ENCODE measurements around the gene AK5.

Gene AK5

DNA sequence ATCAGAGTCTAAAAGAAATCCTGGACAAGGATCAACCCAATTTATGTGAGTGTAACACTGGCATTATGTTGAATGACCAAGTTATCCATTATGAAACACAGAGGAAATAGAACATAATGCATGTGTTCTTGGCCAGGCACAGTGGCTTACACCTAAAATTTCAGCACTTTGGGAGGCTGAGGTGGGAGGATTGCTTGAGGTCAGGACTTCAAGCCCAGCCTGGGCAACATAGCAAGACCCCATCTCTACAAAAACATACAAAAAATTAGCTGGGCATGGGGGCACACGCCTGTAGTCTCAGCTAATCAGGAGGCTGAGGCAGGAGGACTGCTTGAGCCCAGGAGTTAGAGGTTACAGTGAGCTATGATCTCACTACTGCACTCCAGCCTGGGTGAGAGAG, 270.8 kb downstream of the AK5 start:
- no peak for DNase-seq

DNA sequence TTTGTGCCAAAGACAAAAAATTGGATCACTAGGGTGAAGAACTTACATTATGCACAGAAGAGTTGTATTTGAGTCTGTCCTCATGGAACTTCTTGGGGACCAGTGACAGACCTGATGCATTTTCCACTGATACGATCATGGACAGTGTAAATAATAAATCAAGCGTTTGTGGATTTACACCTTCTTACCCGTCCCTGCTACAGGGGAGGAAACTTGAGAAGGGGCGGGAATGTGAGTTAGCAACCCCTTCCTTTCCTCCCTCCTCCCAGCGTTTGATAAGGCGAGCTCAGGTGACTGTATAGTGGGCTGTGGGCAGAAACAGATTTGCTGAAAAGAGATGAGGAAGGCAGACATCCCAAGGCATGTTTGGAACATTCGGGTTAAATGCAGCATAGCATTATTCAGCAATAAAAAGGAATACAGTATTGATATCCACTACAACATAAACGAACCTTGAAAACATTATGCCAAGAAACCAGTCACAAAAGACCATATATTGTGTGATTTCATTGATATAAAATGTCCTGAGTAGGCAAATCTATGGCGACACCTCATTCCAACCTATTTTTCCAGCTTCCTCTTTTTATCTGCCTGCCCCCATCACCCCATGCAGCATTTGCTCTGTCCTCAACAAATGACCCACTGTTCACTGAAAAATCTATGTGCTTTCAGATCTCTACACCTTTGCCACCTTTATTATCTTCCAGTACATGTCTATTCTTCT, 271.9 kb downstream of the AK5 start:
- DNase-seq: no peak

DNA sequence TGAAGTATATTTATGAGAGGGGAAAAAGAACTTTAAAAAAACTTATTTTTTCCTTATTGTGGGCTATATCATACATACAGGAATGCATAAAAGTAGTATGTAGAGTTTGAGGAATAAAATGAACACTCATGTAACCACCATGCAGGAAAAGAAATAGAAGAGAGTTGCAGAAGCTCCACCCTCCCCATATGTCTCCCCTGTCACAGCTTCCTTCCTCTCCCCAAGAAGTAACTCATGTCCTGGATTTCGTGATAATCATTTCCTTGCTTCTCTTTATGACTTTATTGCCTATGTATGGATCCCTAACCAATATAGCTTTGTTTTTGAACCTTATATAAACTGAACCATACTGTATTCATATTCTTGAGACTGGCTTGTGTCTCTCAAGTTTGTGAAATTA, 274.2 kb downstream of the AK5 start:
- no peak for DNase-seq

DNA sequence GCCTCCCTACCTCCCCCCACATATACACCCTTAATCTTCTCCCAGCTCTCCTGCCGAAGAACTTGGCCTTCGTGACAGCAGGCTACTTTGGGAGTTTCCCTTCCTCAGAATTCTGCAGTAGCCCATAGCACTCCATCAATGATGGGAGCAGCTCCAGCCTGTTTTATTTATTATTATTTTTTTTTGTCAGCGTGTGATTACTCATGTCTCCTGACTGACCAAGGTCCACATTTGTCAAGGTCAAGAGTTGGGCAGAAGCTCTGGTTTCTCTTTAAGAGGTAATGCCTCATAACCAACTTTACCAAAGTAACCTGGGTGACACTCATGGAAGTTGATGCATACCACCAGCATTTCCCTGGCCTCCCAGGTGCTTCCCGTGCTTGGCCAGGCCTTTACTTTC, 275.2 kb downstream of the AK5 start:
- DNase-seq: peak; percentile 28

DNA sequence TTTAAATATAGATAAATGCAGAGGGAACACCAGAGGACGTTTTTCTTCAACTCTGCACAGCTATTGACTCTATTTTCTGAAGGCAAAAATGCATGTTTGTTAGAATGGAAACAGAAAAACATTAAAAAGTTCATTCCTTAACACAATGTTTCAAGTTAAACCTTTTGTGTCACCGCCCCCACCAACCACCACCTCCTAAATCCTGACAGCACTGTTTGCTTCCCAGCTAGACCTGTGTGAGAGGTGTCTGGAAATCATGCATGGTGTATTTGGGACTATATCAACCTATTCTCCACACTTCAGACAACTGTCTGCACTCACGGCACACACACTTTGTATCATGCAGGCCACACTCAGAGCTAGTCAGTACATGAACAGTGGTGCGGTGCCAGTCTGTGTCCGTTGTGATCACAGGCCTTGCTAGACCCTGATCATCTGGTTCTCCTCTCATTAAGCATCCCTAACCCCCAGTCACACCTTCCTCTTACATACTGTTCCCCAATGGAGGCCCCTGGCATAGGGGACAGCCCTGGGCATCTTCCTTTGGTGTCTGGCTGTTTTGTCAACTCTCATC, 276.9 kb downstream of the AK5 start:
- DNase-seq: no peak

DNA sequence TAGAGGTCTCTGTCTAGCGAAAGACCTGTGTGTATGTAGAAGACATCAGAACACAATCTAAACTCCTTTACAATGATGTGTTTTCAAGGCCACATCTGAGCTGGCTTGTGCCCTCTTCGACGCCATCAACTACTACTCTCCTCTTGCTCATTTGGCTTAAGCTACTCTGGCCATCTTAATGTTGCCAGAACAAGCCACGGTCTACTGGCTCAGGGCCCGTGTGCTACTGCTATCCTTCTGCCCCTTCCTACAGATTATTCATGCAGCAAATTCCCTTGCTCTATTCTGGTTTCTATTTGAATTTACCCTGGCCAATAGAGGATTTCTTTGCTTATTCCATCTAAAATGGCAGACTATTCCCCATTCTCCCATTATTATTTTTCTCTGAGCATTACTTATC, 278.9 kb downstream of the AK5 start:
- DNase-seq: no peak

DNA sequence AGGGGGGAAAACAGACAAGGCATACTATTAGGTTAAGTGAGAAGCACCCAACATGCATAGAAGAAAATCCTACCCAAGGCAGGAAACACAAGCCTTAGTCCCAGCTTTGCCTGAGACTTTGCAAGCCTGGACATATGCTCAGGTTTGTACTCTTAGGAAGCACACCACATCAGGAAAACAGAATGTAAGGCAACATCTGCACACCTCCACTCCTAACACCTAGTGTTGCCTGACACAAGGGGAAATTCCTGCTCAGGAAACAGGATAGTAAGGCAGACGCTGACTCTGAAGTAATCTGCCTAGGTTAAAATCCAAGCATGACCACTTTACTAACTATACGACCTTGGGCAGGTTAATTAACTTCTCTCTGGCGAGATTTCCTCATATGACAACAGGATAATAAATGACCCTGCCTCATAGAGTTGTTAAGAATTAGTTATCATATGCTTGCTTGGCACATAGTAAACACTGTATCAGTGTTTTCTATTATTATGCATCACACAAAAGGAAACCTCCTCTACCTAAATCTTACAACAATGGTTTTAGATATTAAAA, 280.9 kb downstream of the AK5 start:
- DNase-seq: no peak

DNA sequence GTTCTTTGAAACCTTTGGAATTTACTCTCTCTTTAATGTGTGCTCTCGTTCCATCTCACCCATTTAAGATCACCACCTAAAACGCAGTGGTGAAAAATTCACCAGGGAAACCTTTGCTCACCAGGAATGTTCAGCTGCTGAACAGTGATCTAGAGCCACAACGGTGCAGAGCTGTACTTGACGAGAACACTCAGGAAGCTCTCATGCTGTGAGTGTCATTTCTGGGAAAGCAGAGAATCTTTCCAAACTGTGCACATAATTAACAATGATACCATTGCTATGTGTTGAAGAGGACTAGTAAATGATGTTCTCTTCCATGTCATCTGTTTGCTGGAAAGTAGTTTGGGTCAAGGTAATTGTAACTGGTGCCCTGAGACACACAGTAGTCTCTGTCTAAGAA, 283.5 kb downstream of the AK5 start:
- DNase-seq: no peak

DNA sequence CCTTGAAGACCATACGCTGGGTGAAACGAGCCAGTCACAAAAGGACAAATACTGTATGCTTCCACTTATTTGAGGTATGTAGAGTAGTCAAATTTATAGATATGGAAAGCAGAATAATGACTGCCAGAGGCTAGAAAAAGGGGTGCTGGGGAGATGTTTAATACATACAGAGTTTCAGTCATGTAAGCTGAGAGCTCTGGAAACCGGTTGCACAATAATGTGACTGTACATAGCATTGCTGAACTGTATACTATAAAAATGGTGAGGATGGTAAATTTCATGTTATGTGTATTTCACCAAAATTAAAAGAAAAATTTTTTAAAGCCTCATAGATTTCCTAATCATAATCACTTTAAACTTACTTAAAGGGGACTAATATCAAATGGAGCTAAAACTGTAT, 289.8 kb downstream of the AK5 start:
- DNase-seq: no peak

DNA sequence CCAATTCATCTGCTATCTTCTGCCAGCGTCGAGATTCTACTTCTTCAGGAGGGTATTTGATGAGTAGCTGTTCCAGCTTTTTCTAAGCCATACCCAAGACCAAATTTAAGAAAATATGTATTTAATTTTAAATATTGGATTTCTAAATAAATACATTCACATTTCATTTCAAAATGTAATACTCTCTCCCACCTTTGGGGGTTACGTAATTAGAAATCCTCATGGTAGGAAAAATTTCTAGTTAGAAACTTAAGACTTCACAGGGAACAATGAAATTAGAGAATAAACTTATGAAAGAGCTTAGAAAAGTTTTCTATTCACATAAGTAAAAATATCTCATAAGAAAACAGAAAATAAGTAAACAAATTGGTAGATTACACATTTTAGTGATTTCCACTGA, 297.7 kb downstream of the AK5 start:
- no peak for DNase-seq

DNA sequence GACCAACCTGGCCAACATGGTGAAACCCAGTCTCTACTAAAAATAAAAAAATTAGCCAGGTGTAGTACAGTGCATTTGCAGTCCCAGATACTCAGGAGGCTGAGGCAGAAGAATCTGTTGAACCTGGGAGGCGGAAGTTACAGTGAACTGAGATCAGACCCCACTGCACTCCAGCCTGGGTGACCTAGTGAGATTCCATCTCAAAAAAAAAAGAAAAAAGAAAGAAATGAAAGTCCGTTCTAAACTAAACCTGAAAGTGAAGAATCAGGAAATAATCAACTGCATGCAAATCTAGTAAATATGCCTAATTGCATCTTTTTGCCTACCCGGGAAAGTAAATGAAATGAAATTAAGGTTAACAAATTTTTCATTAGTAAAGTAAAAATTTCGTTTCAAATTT, 301.1 kb downstream of the AK5 start:
- no peak for DNase-seq

DNA sequence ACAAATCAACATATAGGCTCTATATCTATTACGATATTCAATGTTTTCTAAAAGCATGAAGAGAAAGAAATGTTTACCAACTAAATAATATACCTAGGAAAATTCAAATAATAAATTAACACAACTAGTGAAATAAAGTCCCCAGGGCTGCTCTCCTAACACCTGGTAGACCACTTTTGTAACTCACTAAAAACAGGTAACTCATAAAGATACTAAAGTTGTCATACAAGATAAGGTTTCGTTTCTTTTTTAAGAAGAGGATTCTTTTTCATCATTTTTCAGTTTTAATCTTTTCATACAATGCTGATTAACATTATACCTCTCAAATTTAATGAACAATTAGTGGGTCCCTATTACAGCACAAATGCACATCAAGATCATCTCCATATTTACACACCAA, 301.7 kb downstream of the AK5 start:
- no peak for DNase-seq

DNA sequence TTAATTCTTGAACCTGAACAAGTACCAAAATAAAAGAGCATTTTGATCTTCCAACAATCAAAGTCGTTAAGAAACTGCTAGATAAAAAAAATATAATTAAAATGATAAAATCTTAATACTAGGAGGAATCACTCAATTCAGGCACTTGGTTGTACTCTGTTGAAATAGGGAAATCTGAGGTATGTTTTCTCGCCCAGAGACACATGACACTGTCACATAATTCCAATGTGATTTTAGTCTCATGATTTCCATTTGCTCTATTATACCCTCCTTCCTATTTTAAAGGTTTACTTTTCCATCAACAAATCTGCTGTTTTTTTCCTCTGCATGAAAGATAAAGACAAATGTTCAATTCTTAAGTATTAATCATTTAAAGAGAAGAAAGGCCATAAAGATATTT, 303.1 kb downstream of the AK5 start:
- no peak for DNase-seq

DNA sequence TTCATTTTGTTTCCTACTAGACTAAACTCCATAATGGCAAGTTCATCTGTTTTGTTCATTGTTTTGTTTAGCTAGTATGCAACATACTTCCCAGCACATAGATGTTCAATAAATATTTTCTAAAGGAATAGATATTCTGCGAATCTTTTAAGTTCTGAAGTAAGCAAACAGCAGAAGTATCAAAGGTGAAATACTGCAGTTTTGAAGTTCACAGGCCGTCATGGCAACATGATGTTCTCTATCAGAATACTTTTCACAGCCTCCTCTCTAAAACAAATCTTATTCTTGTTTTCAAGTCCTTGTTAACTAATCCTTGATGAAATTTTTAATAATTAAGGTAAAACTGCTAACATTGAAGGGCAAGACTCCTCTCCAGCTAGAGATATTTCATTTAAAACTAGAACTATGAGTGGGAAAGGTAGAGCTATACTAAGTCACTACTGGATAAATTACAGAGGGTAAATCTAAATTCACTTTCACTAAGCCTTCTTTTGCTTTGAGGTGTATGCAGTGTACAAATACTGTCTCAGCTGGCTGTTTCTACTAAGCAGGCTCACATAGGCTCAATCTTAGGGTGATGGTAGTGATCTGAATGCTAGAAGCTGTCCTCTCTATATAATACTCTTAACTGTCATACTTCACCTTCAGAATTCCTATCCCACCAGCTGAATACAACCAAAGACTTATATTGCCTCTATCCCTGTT, 303.9 kb downstream of the AK5 start:
- DNase-seq: no peak

DNA sequence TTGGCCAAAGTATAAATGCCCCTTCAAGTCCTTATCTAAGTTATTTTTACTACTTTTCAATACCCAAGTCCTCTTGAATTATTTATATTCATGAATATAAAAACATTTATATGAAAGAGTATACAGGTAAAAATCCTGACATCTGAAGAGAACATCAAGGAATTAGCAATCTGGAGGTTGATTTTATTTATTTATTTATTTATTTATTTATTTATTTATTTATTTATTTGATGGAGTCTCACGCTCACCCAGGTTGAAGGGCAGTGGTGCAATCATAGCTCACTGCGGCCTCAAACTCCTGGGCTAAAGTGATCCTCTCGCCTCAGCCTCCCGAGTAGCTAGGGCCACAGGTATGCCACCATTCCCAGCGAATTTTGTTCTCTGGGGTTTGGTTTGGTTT, 307.4 kb downstream of the AK5 start:
- no peak for DNase-seq

DNA sequence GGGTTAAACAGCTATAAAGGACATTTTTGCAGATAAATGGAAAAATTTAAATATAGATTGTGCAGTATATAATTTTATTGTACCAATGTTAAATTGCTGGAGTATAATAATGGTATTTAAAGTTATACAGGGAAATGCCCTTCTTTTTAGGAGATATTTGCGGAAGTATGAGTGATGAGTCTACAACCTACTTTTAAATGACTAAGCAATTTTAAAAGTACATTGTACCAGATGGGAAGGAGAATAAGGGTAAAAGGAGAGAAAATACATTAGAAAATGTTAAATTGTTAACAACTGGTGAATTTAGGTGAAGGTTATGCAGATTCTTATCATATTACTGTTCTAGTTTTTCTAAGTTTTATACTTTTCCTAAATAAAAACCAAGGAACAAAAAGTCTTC, 308.8 kb downstream of the AK5 start:
- no peak for DNase-seq

DNA sequence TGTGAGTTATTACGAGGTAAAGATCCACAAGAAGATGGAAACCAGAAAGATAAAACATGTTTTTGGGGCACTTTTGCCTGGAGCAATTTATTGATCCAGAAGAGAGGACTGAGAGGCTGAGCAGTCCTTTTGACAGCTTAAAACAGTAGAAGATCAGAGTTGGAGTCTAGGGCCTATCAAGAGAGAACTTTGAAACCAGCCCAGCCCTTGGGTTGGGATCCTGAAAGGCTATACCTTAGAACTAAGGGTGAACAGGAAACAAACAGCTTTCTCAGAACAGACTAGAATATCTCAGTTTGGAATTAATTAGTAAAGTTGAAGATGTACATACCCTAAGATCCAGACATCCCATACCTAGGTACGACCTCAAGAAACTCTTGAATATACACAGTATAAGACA, 311.1 kb downstream of the AK5 start:
- no peak for DNase-seq

DNA sequence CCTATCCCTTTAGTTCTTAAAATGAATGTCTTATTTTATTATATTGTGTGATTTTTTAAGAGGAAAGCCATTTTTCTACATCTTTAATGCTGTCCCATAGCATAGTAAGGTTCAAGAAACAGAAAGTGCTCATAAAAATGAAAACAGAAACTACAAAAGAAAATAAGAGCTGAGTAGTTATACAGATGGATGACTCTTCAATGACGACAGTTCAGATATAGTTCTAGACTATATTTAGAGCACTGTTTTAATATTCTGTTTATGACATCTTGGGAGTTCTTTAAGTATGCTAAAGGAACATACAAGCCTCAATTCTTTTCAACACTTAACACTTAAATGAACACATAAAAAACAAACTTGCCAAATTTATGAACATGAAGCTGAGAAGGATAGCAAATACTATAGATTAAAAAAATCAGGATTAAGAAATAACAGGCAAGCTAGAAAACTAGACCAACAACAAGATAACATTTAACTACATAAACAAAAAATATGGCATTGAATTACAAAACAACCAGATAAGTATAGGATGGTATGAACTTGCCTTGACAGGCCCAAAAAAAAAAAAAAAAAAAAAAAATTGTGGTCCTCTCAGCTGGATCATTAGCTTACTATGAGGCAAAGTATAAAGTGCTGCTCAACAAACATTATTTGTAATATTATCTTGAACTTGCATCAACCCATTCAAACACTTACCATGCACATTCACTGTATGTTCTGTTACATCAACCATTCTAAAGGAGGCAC, 312.7 kb downstream of the AK5 start:
- DNase-seq: no peak

DNA sequence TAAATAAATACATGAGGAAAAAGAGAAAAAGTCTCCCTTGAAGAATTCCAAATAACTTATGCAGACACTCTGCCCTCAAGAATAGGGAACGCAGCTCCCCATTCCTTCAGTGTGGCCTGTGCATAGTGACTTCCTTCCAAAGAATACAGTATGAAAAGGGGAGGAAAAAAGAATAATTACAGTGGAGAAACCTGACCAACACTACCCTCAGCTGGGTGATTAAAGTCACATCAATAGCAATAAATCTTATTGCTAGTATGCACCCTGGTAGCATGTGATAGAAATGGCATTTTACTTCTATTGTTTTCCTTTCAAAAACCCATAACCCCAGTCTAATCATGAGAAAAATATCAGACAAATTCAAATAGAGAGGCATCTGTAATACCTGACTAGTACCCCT, 315.5 kb downstream of the AK5 start:
- no peak for DNase-seq

DNA sequence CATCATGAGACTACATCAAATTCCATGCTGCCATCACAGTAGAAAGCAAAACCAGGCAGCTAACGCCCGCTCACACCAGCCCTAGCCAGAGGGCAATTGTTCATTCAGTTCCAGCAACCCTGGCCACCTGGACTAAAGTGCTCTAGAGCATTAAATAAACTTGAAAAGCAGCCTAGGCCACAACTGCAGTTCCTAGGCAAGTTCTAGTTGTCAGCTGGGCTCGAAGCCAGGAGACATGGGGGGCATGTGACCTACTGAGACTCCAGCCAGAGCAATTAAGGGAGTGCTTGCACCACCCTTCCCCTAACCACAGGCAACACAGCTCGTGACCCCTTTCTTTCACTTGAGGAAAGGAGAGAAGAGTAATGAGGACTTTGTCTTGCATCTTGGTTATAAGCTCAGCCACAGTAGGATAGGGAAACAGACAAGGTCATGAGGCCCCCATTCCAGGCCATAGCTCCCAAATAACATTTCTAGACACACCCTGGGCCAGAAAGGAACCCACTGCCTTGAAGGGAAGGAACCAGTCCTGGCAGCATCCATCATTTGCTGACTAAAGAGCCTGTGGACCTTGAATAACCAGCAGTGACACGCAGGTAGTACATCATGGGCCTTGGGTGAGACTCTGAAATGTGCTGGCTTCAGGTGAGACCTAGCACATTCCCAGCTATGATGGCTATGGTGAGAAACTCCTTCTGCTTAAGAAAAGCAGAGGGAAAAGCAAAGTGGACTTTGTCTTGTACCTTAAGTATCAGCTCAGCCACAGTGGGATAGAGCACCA, 323.6 kb downstream of the AK5 start:
- no peak for DNase-seq

DNA sequence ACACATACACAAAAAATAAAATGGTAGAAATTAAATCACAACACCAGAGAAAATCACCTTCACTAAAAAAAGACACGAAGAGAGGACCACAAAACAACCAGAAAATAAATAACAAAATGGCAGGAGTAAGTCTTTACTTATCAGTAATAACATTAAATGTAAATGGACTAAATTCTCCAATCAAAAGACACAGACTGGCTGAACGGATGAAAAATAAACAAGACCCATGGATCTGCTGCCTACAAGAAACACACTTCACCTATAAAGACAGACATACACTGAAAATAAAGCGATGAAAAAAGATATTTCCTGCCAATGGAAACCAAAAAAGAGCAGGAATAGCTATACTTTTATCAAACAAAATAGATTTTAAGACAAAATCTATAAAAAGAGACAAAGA, 327.1 kb downstream of the AK5 start:
- DNase-seq: no peak

Measured in kidney glomerular epithelial cell (primary cell).